Naive thymus-derived CD8-positive, alpha-beta T cell (primary cell): ENCODE data around the gene AKR7A2. TPM values are rescaled to one million over a fixed set of nuclear protein-coding genes. Genes with fewer than 3 reads are reported as not detected.
"Not testable (repeated sequence)": the region's sequence is repeated elsewhere in the genome, so short reads cannot be mapped to it uniquely, and the experiment has no call there.

Experiments
- ATAC-seq, 2 donors: fragments of 150-1000 bp; cut with Tn5 transposase in 1 of 2; sonication (Bioruptor Pico), chemical (Tn5 transposase) in 1 of 2; 1 replicate in 1 of 2; 2 replicates in 1 of 2; pipeline ENCODE4 v1.10.0; 2021; ENCODE audit warnings: mild to moderate bottlenecking in 2 of 2, moderate library complexity in 2 of 2
- POLR2A ChIA-PET: fragments of 350-600 bp; sonication (Branson Sonifier 250); formaldehyde crosslinking; loops from one replicate; lab custom pipeline; 2021; ENCODE audit warnings: antibody characterized with exemption; lab: Charles Lee
- DNase-seq, 10 donors: peaks; one replicate each; pipeline versions ENCODE4 v3.0.0 to v3.0.0-alpha.2; 2020 to 2022
- H3K27ac Mint-ChIP-seq, 10 donors: one replicate each; pipeline ENCODE4 v1.8.0; 2020 to 2022; ENCODE audit warnings: mild to moderate bottlenecking in 10 of 10, mixed read lengths in 10 of 10, moderate library complexity in 4 of 10, inconsistent platforms in 1 of 10
- H3K27me3 Mint-ChIP-seq, 5 donors: one replicate each; pipeline ENCODE4 v1.8.0; 2021 to 2022; ENCODE audit warnings: mixed read lengths in 5 of 5
- H3K36me3 Mint-ChIP-seq, 3 donors: one replicate each; pipeline ENCODE4 v1.8.0; 2020 to 2022; ENCODE audit warnings: mixed read lengths in 3 of 3, mild to moderate bottlenecking in 2 of 3, inconsistent platforms in 1 of 3
- H3K4me1 Mint-ChIP-seq, 4 donors: one replicate each; pipeline ENCODE4 v1.8.0; 2021 to 2022; ENCODE audit warnings: mixed read lengths in 4 of 4
- H3K4me3 Mint-ChIP-seq, 10 donors: one replicate each; pipeline ENCODE4 v1.8.0; 2020 to 2022; ENCODE audit warnings: mild to moderate bottlenecking in 10 of 10, mixed read lengths in 10 of 10, moderate library complexity in 6 of 10, inconsistent platforms in 1 of 10
- H3K9me3 Mint-ChIP-seq, 9 donors: one replicate each; pipeline ENCODE4 v1.8.0; 2020 to 2022; ENCODE audit warnings: mixed read lengths in 9 of 9, mild to moderate bottlenecking in 3 of 9, inconsistent platforms in 1 of 9, moderate library complexity in 1 of 9
- polyA plus RNA-seq, 3 donors: library from polyadenylated mRNA; unstranded; fragments of 300-500 nt; fragmentation: Illumina TruSeq; gene quantifications; one replicate each; pipeline ENCODE4 v1.2.3, GENCODE V29; 2021
- total RNA-seq, 8 experiments: library from RNA in 2 of 8; stranded (reverse) in 2 of 8; gene quantifications; one replicate each; pipeline ENCODE4 v1.2.3 and lab custom pipeline; 2021 to 2026

AKR7A2 gene
- total and polyA plus RNA-seq, 5 experiments from 2014 or later = 24.8 to 116 (median 99.3) TPM

- DNase-seq (no peak), ATAC-seq (no peak)
- Mint-ChIP-seq H3K4me1 (peaks cover 20 to 43% (median 32%) of the 10 kb centered on the region in 4 donors), H3K4me3 (peak overlapping the region in 5 of 10 donors; percentile 9 to 71 (median 59)), H3K27ac (peak overlapping the region in 1 of 10 donors; percentile 67), H3K27me3 (no peaks in the 10 kb centered on the region), H3K36me3 (peaks cover 0 to 34% (median 17%) of the 10 kb centered on the region in 3 donors), H3K9me3 (no peaks in the 10 kb centered on the region)
- POLR2A ChIA-PET = interaction anchor here (1.3 kb wide), 1 partner anchor 58 kb away, joined by 3 read pairs; the partner anchor contains the start of genes EMC1 and MRTO4
Observed at GRCh38 chr1:19309123-19309813, 2.7 kb downstream of the AKR7A2 start.

GRCh38 chr1:19308509-19308907 is 3.4 kb downstream of the AKR7A2 start:
- H3K27ac Mint-ChIP-seq = peak overlapping the region in 1 of 10 donors; percentile 67
- ATAC-seq (no peak), DNase-seq (no peak)
- peak overlapping the region in 3 of 10 donors; percentile 36 to 71 (median 59) for H3K4me3 Mint-ChIP-seq
- POLR2A ChIA-PET = no interaction called here
- no peaks in the 10 kb centered on the region for H3K9me3 Mint-ChIP-seq
- H3K4me1 Mint-ChIP-seq = peaks cover 20 to 39% (median 27%) of the 10 kb centered on the region in 4 donors
- no peaks in the 10 kb centered on the region for H3K27me3 Mint-ChIP-seq
- H3K36me3 Mint-ChIP-seq = peaks cover 0 to 42% (median 22%) of the 10 kb centered on the region in 3 donors

DNA sequence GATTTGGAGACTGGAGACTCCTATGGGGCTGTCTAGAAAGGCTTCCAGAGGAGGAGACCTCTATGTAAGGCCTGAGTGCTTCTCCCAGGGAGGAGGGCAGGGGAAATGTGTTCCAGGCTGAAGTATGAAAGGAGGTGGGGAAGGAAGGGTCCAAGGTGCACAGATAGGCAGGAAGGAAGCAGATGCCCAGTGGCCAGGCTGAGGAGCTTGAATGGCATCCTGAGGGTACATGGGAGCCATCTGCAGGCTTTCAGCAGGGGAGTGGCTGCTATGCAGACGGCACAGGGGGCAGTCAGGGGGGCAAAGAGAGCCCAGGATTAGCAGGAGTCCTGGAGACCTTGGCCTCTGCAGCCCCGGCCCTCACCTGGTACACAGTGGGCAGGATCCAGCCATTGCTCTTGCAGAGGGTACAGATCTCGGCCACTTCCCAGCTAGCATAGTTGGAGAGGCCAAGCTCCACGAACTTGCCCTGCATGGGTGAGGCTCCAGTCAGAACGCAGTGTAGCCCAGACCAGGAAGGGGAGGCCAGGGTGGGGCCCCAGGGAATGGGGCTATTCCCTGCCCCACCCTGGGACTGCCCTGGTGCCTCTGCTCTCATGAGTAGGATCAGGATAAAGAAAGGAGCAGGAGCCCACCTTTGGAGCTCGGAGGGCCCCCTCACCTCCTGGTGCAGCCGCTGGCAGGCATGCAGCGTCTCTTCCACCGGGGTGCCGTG is 4.0 kb downstream of the AKR7A2 start:
- Mint-ChIP-seq H3K27me3 (no peaks in the 10 kb centered on the region), H3K4me1 (peaks cover 15 to 33% (median 21%) of the 10 kb centered on the region in 4 donors), H3K36me3 (peaks cover 0 to 48% (median 25%) of the 10 kb centered on the region in 3 donors), H3K9me3 (no peaks in the 10 kb centered on the region), H3K4me3 (peak overlapping the region in 1 of 10 donors; percentile 2), H3K27ac (peak overlapping the region in 1 of 10 donors; percentile 27)
- no peak for ATAC-seq
- POLR2A ChIA-PET = no interaction called here
- no peak for DNase-seq

DNA sequence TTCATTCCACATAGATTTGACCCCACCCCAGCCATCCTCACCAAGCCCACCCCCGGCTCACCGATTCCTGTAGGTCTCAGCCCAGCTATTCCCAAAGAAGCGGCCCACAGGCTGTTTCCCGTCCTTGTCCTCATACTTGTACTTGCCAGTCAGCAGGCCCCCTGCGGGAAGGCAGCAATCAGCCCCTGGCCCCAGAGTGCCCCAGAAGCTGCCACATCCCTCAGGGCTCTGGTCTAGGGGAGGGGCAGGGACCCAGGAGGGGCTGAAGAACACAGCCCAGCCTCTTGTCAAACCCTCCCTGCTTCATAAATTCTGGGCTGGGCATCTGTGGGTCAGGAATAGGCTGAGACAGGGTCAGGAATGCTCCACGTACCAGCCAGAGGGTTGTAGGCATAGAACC is 5.0 kb downstream of the AKR7A2 start:
- ATAC-seq (no peak), DNase-seq (no peak)
- Mint-ChIP-seq H3K9me3 (no peaks in the 10 kb centered on the region), H3K36me3 (peaks cover 0 to 55% (median 29%) of the 10 kb centered on the region in 3 donors), H3K4me3 (no peak overlapping the region), H3K27me3 (no peaks in the 10 kb centered on the region), H3K4me1 (peaks cover 12 to 29% (median 17%) of the 10 kb centered on the region in 4 donors), H3K27ac (no peak overlapping the region)
- POLR2A ChIA-PET = interaction anchor here (0.6 kb wide), 1 partner anchor 601 kb away, joined by 5 read pairs; no protein-coding TSS in a partner anchor

DNA sequence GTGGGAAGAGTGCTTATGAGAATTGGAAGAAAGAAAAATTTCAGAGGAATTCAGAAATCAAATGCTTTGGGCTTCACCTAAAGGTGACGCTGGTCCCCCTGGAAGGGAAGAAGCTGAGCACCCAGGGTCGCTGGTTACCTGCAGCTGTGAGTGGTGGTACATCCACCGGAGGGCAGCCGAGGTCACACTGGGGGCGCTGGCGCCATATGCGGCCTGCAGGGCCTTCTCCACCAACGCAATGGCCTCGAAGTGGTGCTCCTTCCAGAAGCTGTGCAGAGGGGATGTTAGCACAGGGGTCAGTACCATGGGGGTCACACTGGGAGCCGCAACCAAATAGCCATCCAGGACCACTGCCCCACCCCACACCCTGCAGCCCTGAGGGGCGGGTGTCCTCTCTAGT is 6.1 kb downstream of the AKR7A2 start:
- Mint-ChIP-seq H3K4me3 (no peak overlapping the region), H3K4me1 (peaks cover 7 to 22% (median 12%) of the 10 kb centered on the region in 4 donors), H3K27ac (no peak overlapping the region), H3K9me3 (no peaks in the 10 kb centered on the region), H3K36me3 (peaks cover 0 to 56% (median 29%) of the 10 kb centered on the region in 3 donors), H3K27me3 (no peaks in the 10 kb centered on the region)
- DNase-seq (no peak), ATAC-seq (no peak)
- POLR2A ChIA-PET = interaction anchor here (0.6 kb wide), 1 partner anchor 85 kb away, joined by 3 read pairs; no protein-coding TSS in a partner anchor

DNA sequence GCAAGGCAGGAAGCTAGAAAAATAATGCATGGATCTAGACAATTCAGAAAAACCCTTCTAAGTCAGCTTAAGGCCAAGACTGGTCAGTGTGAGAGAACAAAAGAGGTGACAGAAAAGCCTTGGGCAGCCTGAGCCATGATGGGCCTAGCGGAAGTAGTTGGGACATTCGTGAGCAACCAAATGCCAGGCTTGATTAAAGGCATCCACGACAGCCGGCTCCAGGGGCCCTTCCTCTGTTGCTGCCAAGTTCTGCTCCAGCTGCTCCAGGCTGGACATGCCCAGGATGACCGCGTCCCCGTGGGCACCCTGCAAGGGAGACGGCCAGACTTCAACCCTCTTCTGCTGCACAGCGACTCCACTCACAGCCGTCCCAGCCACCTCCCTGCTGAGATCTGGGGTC is 7.9 kb downstream of the AKR7A2 start:
- ATAC-seq, H3K4me3 Mint-ChIP-seq, H3K27me3 Mint-ChIP-seq, H3K9me3 Mint-ChIP-seq, H3K4me1 Mint-ChIP-seq, DNase-seq, POLR2A ChIA-PET, H3K27ac Mint-ChIP-seq: not testable (repeated sequence)
- H3K36me3 Mint-ChIP-seq = peaks cover 0 to 56% (median 29%) of the 10 kb centered on the region in 3 donors

- Mint-ChIP-seq H3K27me3 (no peaks in the 10 kb centered on the region), H3K9me3 (peaks cover 0 to 12% (median 6%) of the 10 kb centered on the region in 9 donors), H3K27ac (no peak overlapping the region), H3K4me1 (no peaks in the 10 kb centered on the region), H3K36me3 (peaks cover 7 to 38% (median 28%) of the 10 kb centered on the region in 3 donors), H3K4me3 (no peak overlapping the region)
- DNase-seq = no peak
- POLR2A ChIA-PET = no interaction called here
- ATAC-seq = no peak
Observed at GRCh38 chr1:19300211-19300610, 11.7 kb downstream of the AKR7A2 start.

GRCh38 chr1:19294638-19295037 is 17.3 kb downstream of the AKR7A2 start:
- no peaks in the 10 kb centered on the region for H3K4me1 Mint-ChIP-seq
- ATAC-seq (no peak), DNase-seq (no peak)
- POLR2A ChIA-PET = no interaction called here
- peaks cover 6 to 46% (median 29%) of the 10 kb centered on the region in 9 donors for H3K9me3 Mint-ChIP-seq
- H3K36me3 Mint-ChIP-seq = peaks cover 9 to 39% (median 23%) of the 10 kb centered on the region in 3 donors
- H3K4me3 Mint-ChIP-seq = no peak overlapping the region
- H3K27me3 Mint-ChIP-seq = peaks cover under 1 to 5% (median 2%) of the 10 kb centered on the region in 5 donors
- no peak overlapping the region for H3K27ac Mint-ChIP-seq

- POLR2A ChIA-PET = interaction anchor here (1.4 kb wide), 1 partner anchor 38 kb away, joined by 3 read pairs; the partner anchor contains the start of gene EMC1
- peaks cover 0 to 25% (median 9%) of the 10 kb centered on the region in 9 donors for H3K9me3 Mint-ChIP-seq
- ATAC-seq (no peak), DNase-seq (no peak)
- H3K36me3 Mint-ChIP-seq = peaks cover 4 to 22% (median 9%) of the 10 kb centered on the region in 3 donors
- peaks cover 5 to 12% (median 7%) of the 10 kb centered on the region in 4 donors for H3K4me1 Mint-ChIP-seq
- peak overlapping the region in 1 of 10 donors; percentile 17 for H3K27ac Mint-ChIP-seq
- H3K27me3 Mint-ChIP-seq = peaks cover 2 to 22% (median 9%) of the 10 kb centered on the region in 5 donors
- H3K4me3 Mint-ChIP-seq = peak overlapping the region; percentile 55 to 69 (median 66)
Observed at GRCh38 chr1:19289244-19289643, 22.7 kb downstream of the AKR7A2 start.

GRCh38 chr1:19288324-19289241 is 23.4 kb downstream of the AKR7A2 start, which contains the start of gene AKR7A3:
Gene AKR7A3, minus strand, starts transcription at chr1:19288770. Its CDS starts 61 bp downstream, at chr1:19288709.
- Mint-ChIP-seq H3K4me1 (peaks cover 5 to 12% (median 7%) of the 10 kb centered on the region in 4 donors), H3K27me3 (peaks cover 2 to 22% (median 9%) of the 10 kb centered on the region in 5 donors), H3K4me3 (peak within 1 kb of the TSS; percentile 64 to 88 (median 72)), H3K36me3 (peaks cover 2 to 16% (median 10%) of the 10 kb centered on the region in 3 donors), H3K27ac (peak within 1 kb of the TSS in 4 of 10 donors; percentile 11 to 80 (median 28)), H3K9me3 (peaks cover 0 to 19% (median 6%) of the 10 kb centered on the region in 9 donors)
- ATAC-seq (peak; percentile 93 to 99), DNase-seq (peak; percentile 29 to 75 (median 48))
- POLR2A ChIA-PET = interaction anchor here (1.4 kb wide), 1 partner anchor 38 kb away, joined by 3 read pairs; the partner anchor contains the start of gene EMC1

- DNase-seq (no peak), ATAC-seq (no peak)
- Mint-ChIP-seq H3K27ac (peak overlapping the region in 3 of 10 donors; percentile 38 to 80 (median 40)), H3K27me3 (peaks cover 2 to 22% (median 9%) of the 10 kb centered on the region in 5 donors), H3K4me3 (peak overlapping the region; percentile 64 to 88 (median 72)), H3K36me3 (peaks cover 2 to 7% (median 6%) of the 10 kb centered on the region in 3 donors), H3K9me3 (peaks cover 0 to 10% (median 5%) of the 10 kb centered on the region in 9 donors), H3K4me1 (peaks cover 5 to 12% (median 7%) of the 10 kb centered on the region in 4 donors)
- POLR2A ChIA-PET = interaction anchor here (0.7 kb wide), 3 partner anchors 27 to 127 kb away, joined by 3 to 4 read pairs (median 4); no protein-coding TSS in a partner anchor
Observed at GRCh38 chr1:19287436-19288185, 24.3 kb downstream of the AKR7A2 start.
